RWPE1 (cell line): Measurements from ENCODE around the gene OPN1MW.
"Not testable (repeated sequence)": the region's sequence is repeated elsewhere in the genome, so short reads cannot be mapped to it uniquely, and the experiment has no call there.

Experiments
- CTCF ChIA-PET: fragments of 350-600 bp; sonication (Branson Sonifier 250); formaldehyde crosslinking; extraction: SDS; loops from one replicate; lab custom pipeline; 2021; lab: Yijun Ruan, JAX
- POLR2A ChIA-PET: fragments of 400-600 bp; formaldehyde crosslinking; extraction: SDS; loops from one replicate; lab custom pipeline; 2020; ENCODE audit warnings: antibody characterized with exemption; ENCODE audit not compliant: low non-redundant PET; lab: Yijun Ruan, JAX
- DNase-seq: peaks from one replicate; pipeline ENCODE4 v3.0.0; 2012; ENCODE audit warnings: low spot score
- H3K27ac ChIP-seq: fragments of 450-650 bp; 2 replicates; pipeline ENCODE4 v1.5.1; 2017

Gene OPN1MW

GRCh38 chrX:154211499-154211898 is 29.1 kb downstream of the OPN1MW start:
- DNase-seq, POLR2A ChIA-PET, H3K27ac ChIP-seq, CTCF ChIA-PET: not testable (repeated sequence)

GRCh38 chrX:154219456-154219855 is 37.1 kb downstream of the OPN1MW start, which contains the start of gene OPN1MW2:
Gene OPN1MW2 (plus strand): TSS chrX:154219756. CDS start chrX:154219816, 60 bp downstream.
- POLR2A ChIA-PET, DNase-seq, CTCF ChIA-PET, H3K27ac ChIP-seq: not testable (repeated sequence)

- H3K27ac ChIP-seq, POLR2A ChIA-PET, CTCF ChIA-PET, DNase-seq: not testable (repeated sequence)
Measured at GRCh38 chrX:154225292-154225691, 42.9 kb downstream of the OPN1MW start.

GRCh38 chrX:154226706-154227105 is 44.3 kb downstream of the OPN1MW start:
- DNase-seq, POLR2A ChIA-PET, CTCF ChIA-PET, H3K27ac ChIP-seq: not testable (repeated sequence)

- POLR2A ChIA-PET, CTCF ChIA-PET, DNase-seq, H3K27ac ChIP-seq: not testable (repeated sequence)
Measured at GRCh38 chrX:154231443-154231842, 49.0 kb downstream of the OPN1MW start.

- POLR2A ChIA-PET, H3K27ac ChIP-seq, CTCF ChIA-PET, DNase-seq: not testable (repeated sequence)
Measured at GRCh38 chrX:154233620-154234019, 51.2 kb downstream of the OPN1MW start.

GRCh38 chrX:154238939-154239559 is 56.7 kb downstream of the OPN1MW start:
- POLR2A ChIA-PET, result not testable (repeated sequence)

GRCh38 chrX:154239982-154240503 is 57.6 kb downstream of the OPN1MW start:
- H3K27ac ChIP-seq, DNase-seq, POLR2A ChIA-PET, CTCF ChIA-PET: not testable (repeated sequence)

More at GRCh38 chrX:154238939-154239559, 56.7 kb downstream of the OPN1MW start:
- H3K27ac ChIP-seq, CTCF ChIA-PET, DNase-seq: not testable (repeated sequence)
